GM19043 (cell line): Measurements from ENCODE around the gene NBEAL2.
A peak's percentile ranks its signal among the peaks of the same experiment; 100 is the strongest.

ENCODE experiments used
- ATAC-seq: cut with Tn5 transposase; IDR thresholded peaks from one replicate; pipeline ENCODE4 v1.9.1; 2021; ENCODE audit warnings: low read depth; ENCODE audit not compliant: unreplicated experiment

Gene NBEAL2

GRCh38 chr3:46943237-46944187 lies 36.0 kb upstream of the NBEAL2 start:
- no peak for ATAC-seq

GRCh38 chr3:46944191-46944590 lies 35.3 kb upstream of the NBEAL2 start:
- ATAC-seq: no peak

- no peak for ATAC-seq
Observed at GRCh38 chr3:46946416-46946815, 33.0 kb upstream of the NBEAL2 start.

- no peak for ATAC-seq
Observed at GRCh38 chr3:46946856-46947545, 32.5 kb upstream of the NBEAL2 start.

GRCh38 chr3:46947546-46947901 lies 31.9 kb upstream of the NBEAL2 start:
- no peak for ATAC-seq

- no peak for ATAC-seq
Observed at GRCh38 chr3:46947981-46948791, 31.3 kb upstream of the NBEAL2 start.

GRCh38 chr3:46948830-46949671 lies 30.4 kb upstream of the NBEAL2 start:
- peak; percentile 47 for ATAC-seq

- no peak for ATAC-seq
Observed at GRCh38 chr3:46950177-46950576, 29.3 kb upstream of the NBEAL2 start.

- no peak for ATAC-seq
Observed at GRCh38 chr3:46950650-46951241, 28.7 kb upstream of the NBEAL2 start.

- ATAC-seq: no peak
Observed at GRCh38 chr3:46952813-46953212, 26.7 kb upstream of the NBEAL2 start.

- ATAC-seq: no peak
Observed at GRCh38 chr3:46953234-46954010, 26.0 kb upstream of the NBEAL2 start.

- no peak for ATAC-seq
Observed at GRCh38 chr3:46954178-46954577, 25.3 kb upstream of the NBEAL2 start.

- no peak for ATAC-seq
Observed at GRCh38 chr3:46955157-46955556, 24.3 kb upstream of the NBEAL2 start.

GRCh38 chr3:46955801-46956259 lies 23.6 kb upstream of the NBEAL2 start:
- ATAC-seq: no peak

- ATAC-seq: no peak
Observed at GRCh38 chr3:46957092-46957820, 22.2 kb upstream of the NBEAL2 start.

GRCh38 chr3:46958467-46959160 lies 20.9 kb upstream of the NBEAL2 start:
- ATAC-seq: no peak

- no peak for ATAC-seq
Observed at GRCh38 chr3:46959161-46959511, 20.3 kb upstream of the NBEAL2 start.
